SK-N-SH (cell line): ENCODE measurements around the gene ZHX3. TPM values are rescaled to one million over a fixed set of nuclear protein-coding genes. Genes with fewer than 3 reads are reported as not detected.

Experiments used
- CTCF ChIA-PET: fragments of 300-600, 350-600 bp; formaldehyde crosslinking; extraction: SDS; loops from one replicate; lab custom pipeline; 2021; lab: Yijun Ruan, JAX
- POLR2A ChIA-PET: fragments of 350-600 bp; sonication (Branson Sonifier 250); formaldehyde crosslinking; extraction: SDS; loops from one replicate; lab custom pipeline; 2020; ENCODE audit warnings: antibody characterized with exemption, inconsistent platforms; lab: Yijun Ruan, JAX
- DNase-seq: peaks from one replicate; pipeline ENCODE4 v3.0.0; 2012
- H2AFZ ChIP-seq: fragments of 200-600 bp; sonication (generic); 2 replicates; pipeline ENCODE4 v1.8.1; 2016; ENCODE audit warnings: antibody characterized with exemption, mild to moderate bottlenecking, low read depth
- H3F3A ChIP-seq: fragments of 200-600 bp; sonication (generic); replicated peaks from 2 replicates; pipeline ENCODE3; 2016; ENCODE audit warnings: antibody characterized with exemption, mild to moderate bottlenecking; ENCODE audit not compliant: insufficient read depth
- H3K27ac ChIP-seq, 2 experiments: fragments of 200-500 bp in 1 of 2; fragments of 200-600 bp in 1 of 2; sonication (Bioruptor generic) in 1 of 2; sonication (generic), shearing (Covaris generic) in 1 of 2; 2 replicates each; pipeline versions ENCODE4 v1.5.1 to v1.6.1; 2014 to 2016; ENCODE audit warnings: low read depth in 2 of 2, inconsistent platforms in 1 of 2, low read length in 1 of 2, mild to moderate bottlenecking in 1 of 2, mixed read lengths in 1 of 2
- H3K27me3 ChIP-seq: fragments of 200-600 bp; sonication (generic), shearing (Covaris generic); 2 replicates; pipeline ENCODE4 v1.6.1; 2016; ENCODE audit warnings: mixed run types; ENCODE audit not compliant: insufficient read depth
- H3K36me3 ChIP-seq, 2 experiments: fragments of 200-500 bp in 1 of 2; fragments of 200-600 bp in 1 of 2; sonication (Bioruptor generic) in 1 of 2; sonication (generic) in 1 of 2; replicated peaks in 1 of 2; 2 replicates each; pipeline versions ENCODE3 to v1.5.1; 2014 to 2016; ENCODE audit warnings: low read length in 1 of 2, mild to moderate bottlenecking in 1 of 2; ENCODE audit not compliant: insufficient read depth in 2 of 2, control insufficient read depth in 1 of 2
- H3K4me1 ChIP-seq, 2 experiments: fragments of 200-500 bp in 1 of 2; fragments of 200-600 bp in 1 of 2; sonication (Bioruptor generic) in 1 of 2; sonication (generic), shearing (Covaris generic) in 1 of 2; 2 replicates each; pipeline versions ENCODE4 v1.5.1 to v1.6.1; 2014 to 2016; ENCODE audit warnings: low read depth in 1 of 2, low read length in 1 of 2, mixed run types in 1 of 2; ENCODE audit not compliant: insufficient read depth in 2 of 2, control insufficient read depth in 1 of 2
- H3K4me2 ChIP-seq: fragments of 200-600 bp; sonication (generic), shearing (Covaris generic); 2 replicates; pipeline ENCODE4 v1.6.1; 2017; ENCODE audit warnings: mixed run types
- H3K4me3 ChIP-seq, 2 experiments: fragments of 200-500 bp in 1 of 2; fragments of 200-600 bp in 1 of 2; sonication (Bioruptor generic) in 1 of 2; sonication (generic), shearing (Covaris generic) in 1 of 2; 2 replicates each; pipeline versions ENCODE4 v1.5.1 to v1.8.1; 2014 to 2016; ENCODE audit warnings: low read depth in 2 of 2, inconsistent platforms in 1 of 2, low read length in 1 of 2, mild to moderate bottlenecking in 1 of 2, mixed read lengths in 1 of 2, moderate library complexity in 1 of 2
- H3K79me2 ChIP-seq: fragments of 200-600 bp; sonication (generic); 2 replicates; pipeline ENCODE4 v1.8.1; 2017; ENCODE audit warnings: mild to moderate bottlenecking; ENCODE audit not compliant: insufficient read depth
- H3K9ac ChIP-seq: fragments of 200-600 bp; sonication (generic); 2 replicates; pipeline ENCODE4 v1.6.1; 2017; ENCODE audit warnings: mixed run types
- H3K9me2 ChIP-seq: fragments of 200-600 bp; sonication (generic); 2 replicates; pipeline ENCODE4 v1.6.1; 2017; ENCODE audit warnings: mixed run types
- H3K9me3 ChIP-seq: fragments of 200-600 bp; sonication (generic); 2 replicates; pipeline ENCODE4 v1.6.1; 2017; ENCODE audit warnings: mixed run types, mild to moderate bottlenecking, moderate library complexity
- H4K20me1 ChIP-seq: fragments of 200-600 bp; sonication (generic); 2 replicates; pipeline ENCODE4 v1.6.1; 2017; ENCODE audit warnings: mild to moderate bottlenecking, mixed run types; ENCODE audit not compliant: insufficient read depth
- CHD2 ChIP-seq: fragments of 150-350 bp; IDR thresholded peaks from 2 replicates; pipeline ENCODE4 v1.6.1; 2018; ENCODE audit warnings: low read length; ENCODE audit not compliant: partially characterized antibody
- ELF1 ChIP-seq: IDR thresholded peaks from 2 replicates; pipeline ENCODE4 v1.4.0; 2012
- IRF3 ChIP-seq: fragments of 150-350 bp; IDR thresholded peaks from 2 replicates; pipeline ENCODE4 v1.6.1; 2016; ENCODE audit warnings: mild to moderate bottlenecking, low read depth, low read length
- MEF2A ChIP-seq: IDR thresholded peaks from 2 replicates; pipeline ENCODE4 v1.4.0; 2012; ENCODE audit warnings: low read depth, borderline replicate concordance
- POLR2AphosphoS5 ChIP-seq: IDR thresholded peaks from 2 replicates; pipeline ENCODE4 v1.6.1; 2012; ENCODE audit warnings: low read depth, low read length
- RAD21 ChIP-seq: IDR thresholded peaks from 2 replicates; pipeline ENCODE4 v1.6.1; 2012; ENCODE audit warnings: mild to moderate bottlenecking, low read length
- SIN3A ChIP-seq: IDR thresholded peaks from 2 replicates; pipeline ENCODE4 v1.6.1; 2012; ENCODE audit warnings: low read depth, mild to moderate bottlenecking, low read length, moderate library complexity, borderline replicate concordance
- TAF1 ChIP-seq: IDR thresholded peaks from 2 replicates; pipeline ENCODE4 v1.6.1; 2012; ENCODE audit warnings: low read depth, mild to moderate bottlenecking, low read length, moderate library complexity, borderline replicate concordance
- TCF12 ChIP-seq: IDR thresholded peaks from 2 replicates; pipeline ENCODE4 v1.4.0; 2012
- ZBTB33 ChIP-seq: IDR thresholded peaks from 2 replicates; pipeline ENCODE4 v1.4.0; 2012; ENCODE audit warnings: low read depth, borderline replicate concordance
- WGBS: methylation state at CpG from one replicate; pipeline ENCODE4 v1.1.6; 2017; ENCODE audit warnings: low lambda C conversion rate; 5-methylcytosine and 5-hydroxymethylcytosine counted together
- polyA plus RNA-seq, 3 experiments: library from polyadenylated mRNA; depleted of rRNA; stranded (reverse); fragments of >200 nt; gene quantifications; 2 replicates each; pipeline ENCODE4 v1.2.3, GENCODE V29; 2012
- TF ChIP-seq, protein P1 (sequence below): IDR thresholded peaks from 2 replicates; pipeline ENCODE4 v1.6.1; 2012; ENCODE audit warnings: mild to moderate bottlenecking, low read depth, low read length, moderate library complexity
- TF ChIP-seq, protein P2 (sequence below): IDR thresholded peaks from 2 replicates; pipeline ENCODE4; 2012

Gene ZHX3
- polyA plus RNA-seq, 1 of the 3 experiments (the other 2 are of a cell fraction), result 6.0 TPM

DNA sequence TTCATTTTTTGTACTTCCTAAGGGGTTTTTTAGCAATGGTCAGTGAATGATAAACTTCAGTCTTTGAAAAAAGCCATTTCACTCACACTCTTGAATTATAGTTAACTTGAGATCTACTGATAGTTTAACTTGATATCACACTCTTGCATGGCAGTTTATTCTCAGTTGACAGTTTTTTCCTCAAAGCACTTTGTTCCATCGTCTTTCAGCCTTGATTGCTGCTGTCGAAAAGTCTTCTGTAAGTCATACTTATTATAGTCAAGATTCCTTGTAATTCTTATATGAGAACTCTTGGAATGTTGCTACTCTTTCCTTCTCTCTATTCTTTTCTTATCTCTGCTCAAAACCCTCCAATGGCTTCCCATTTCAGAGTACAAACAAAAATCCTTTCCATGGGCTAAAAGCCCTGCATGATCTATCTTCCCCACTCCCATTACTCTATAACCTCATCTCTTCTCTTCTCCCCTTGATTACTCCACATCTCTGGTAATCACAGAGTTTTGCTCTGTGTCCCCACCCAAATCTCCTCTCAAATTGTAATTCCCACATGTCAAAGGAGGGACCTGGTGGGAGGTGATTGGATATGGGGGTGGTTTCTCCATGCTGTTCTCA, 31.2 kb downstream of the ZHX3 start:
- no peaks in the 10 kb centered on the region for H4K20me1 ChIP-seq
- no peak overlapping the region for H3K4me3 ChIP-seq
- H3K4me2 ChIP-seq, result no peak overlapping the region
- 0 out of 2 replicates have a peak, but pooled peaks cover 9% of the 10 kb centered on the region for H3K9me3 ChIP-seq
- no peak for DNase-seq
- no peak overlapping the region for H3K9ac ChIP-seq
- peaks cover 0 to 3% of the 10 kb centered on the region in 2 experiments for H3K36me3 ChIP-seq
- H3K79me2 ChIP-seq, result peaks cover 28% of the 10 kb centered on the region; the same call in 1 of the 2 replicates
- no peaks in the 10 kb centered on the region for H3K27me3 ChIP-seq
- H3F3A ChIP-seq, result no peaks in the 10 kb centered on the region
- H3K4me1 ChIP-seq, result peaks cover 0 to 4% of the 10 kb centered on the region in 2 experiments; a peak in 2 of 4 replicates
- 93% methylated on average over 2 of the region's 2 CpGs for whole genome bisulfite sequencing
- TF ChIP-seq TAF1 (no peak), MEF2A (no peak), CHD2 (no peak), ELF1 (no peak), SIN3A (no peak), IRF3 (no peak)
- TF ChIP-seq, protein P1, sequence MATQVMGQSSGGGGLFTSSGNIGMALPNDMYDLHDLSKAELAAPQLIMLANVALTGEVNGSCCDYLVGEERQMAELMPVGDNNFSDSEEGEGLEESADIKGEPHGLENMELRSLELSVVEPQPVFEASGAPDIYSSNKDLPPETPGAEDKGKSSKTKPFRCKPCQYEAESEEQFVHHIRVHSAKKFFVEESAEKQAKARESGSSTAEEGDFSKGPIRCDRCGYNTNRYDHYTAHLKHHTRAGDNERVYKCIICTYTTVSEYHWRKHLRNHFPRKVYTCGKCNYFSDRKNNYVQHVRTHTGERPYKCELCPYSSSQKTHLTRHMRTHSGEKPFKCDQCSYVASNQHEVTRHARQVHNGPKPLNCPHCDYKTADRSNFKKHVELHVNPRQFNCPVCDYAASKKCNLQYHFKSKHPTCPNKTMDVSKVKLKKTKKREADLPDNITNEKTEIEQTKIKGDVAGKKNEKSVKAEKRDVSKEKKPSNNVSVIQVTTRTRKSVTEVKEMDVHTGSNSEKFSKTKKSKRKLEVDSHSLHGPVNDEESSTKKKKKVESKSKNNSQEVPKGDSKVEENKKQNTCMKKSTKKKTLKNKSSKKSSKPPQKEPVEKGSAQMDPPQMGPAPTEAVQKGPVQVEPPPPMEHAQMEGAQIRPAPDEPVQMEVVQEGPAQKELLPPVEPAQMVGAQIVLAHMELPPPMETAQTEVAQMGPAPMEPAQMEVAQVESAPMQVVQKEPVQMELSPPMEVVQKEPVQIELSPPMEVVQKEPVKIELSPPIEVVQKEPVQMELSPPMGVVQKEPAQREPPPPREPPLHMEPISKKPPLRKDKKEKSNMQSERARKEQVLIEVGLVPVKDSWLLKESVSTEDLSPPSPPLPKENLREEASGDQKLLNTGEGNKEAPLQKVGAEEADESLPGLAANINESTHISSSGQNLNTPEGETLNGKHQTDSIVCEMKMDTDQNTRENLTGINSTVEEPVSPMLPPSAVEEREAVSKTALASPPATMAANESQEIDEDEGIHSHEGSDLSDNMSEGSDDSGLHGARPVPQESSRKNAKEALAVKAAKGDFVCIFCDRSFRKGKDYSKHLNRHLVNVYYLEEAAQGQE, result no peak
- no peak overlapping the region for H2AFZ ChIP-seq
- CTCF ChIA-PET, result no interaction called here
- POLR2A ChIA-PET, result no interaction called here
- H3K9me2 ChIP-seq, result no peaks in the 10 kb centered on the region
- no peak overlapping the region for H3K27ac ChIP-seq

DNA sequence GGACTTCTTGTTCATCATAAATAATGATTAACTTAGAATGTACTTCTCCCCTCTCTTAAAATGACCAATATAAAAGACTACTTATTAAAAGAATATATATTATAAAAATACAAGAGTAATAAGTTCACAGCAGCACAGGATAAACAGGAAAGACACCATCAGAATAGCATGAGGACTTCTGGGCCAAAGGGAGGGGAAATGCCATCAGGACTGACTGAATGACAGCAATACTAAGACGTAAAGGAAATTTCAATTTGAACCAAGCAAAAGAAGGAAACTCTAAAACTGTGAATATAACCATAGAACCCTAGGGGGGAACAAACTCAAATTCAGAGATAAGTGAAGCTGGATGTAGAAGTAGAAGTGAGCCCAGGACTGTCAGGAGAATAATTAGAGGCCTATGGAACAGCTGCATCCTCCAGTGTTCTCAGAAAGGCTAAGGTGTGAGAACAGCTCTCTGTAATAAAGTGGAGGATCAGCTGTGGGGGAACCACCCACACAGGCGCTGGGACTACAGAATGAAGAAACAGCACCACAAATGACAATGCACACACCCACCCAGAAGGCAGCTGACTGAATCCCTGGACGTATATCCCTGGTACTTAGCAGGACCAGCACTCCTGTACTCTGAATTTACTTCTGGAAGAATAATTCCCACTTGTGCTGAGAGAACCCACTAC, 37.8 kb downstream of the ZHX3 start:
- H3K27me3 ChIP-seq, result no peaks in the 10 kb centered on the region
- ChIA-PET CTCF (interaction anchor here (0.5 kb wide), 1 partner anchor 106 kb away, joined by 3 read pairs; no protein-coding TSS in a partner anchor), POLR2A (interaction anchor here (0.6 kb wide), 1 partner anchor 8 kb away, joined by 3 read pairs; no protein-coding TSS in a partner anchor)
- H3K79me2 ChIP-seq, result peaks cover 24% of the 10 kb centered on the region; the same call in 1 of the 2 replicates
- no peaks in the 10 kb centered on the region for H3K9me3 ChIP-seq
- no peak overlapping the region for H3K27ac ChIP-seq
- peaks cover 0 to 10% of the 10 kb centered on the region in 2 experiments for H3K36me3 ChIP-seq
- WGBS, result 87% methylated on average over 3 of the region's 3 CpGs
- H3F3A ChIP-seq, result no peaks in the 10 kb centered on the region
- no peak overlapping the region for H3K4me3 ChIP-seq
- H3K4me1 ChIP-seq, result no peaks in the 10 kb centered on the region
- no peak overlapping the region for H3K9ac ChIP-seq
- no peaks in the 10 kb centered on the region for H3K9me2 ChIP-seq
- no peak overlapping the region for H2AFZ ChIP-seq
- H4K20me1 ChIP-seq, result no peaks in the 10 kb centered on the region
- no peak for DNase-seq
- no peak overlapping the region for H3K4me2 ChIP-seq
- no peak for TF ChIP-seq TCF12
- TF ChIP-seq, protein P1, result no peak
- TF ChIP-seq SIN3A, result no peak
- TF ChIP-seq ELF1, result no peak
- TF ChIP-seq, protein P2, sequence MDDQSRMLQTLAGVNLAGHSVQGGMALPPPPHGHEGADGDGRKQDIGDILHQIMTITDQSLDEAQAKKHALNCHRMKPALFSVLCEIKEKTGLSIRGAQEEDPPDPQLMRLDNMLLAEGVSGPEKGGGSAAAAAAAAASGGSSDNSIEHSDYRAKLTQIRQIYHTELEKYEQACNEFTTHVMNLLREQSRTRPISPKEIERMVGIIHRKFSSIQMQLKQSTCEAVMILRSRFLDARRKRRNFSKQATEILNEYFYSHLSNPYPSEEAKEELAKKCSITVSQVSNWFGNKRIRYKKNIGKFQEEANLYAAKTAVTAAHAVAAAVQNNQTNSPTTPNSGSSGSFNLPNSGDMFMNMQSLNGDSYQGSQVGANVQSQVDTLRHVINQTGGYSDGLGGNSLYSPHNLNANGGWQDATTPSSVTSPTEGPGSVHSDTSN, result no peak
- TF ChIP-seq RAD21, result no peak
- TF ChIP-seq ZBTB33, result no peak
- TF ChIP-seq POLR2AphosphoS5, result no peak
- no peak for TF ChIP-seq CHD2
